GM18861 (cell line): ENCODE data around the gene TRABD2B.
"Not testable (repeated sequence)": the region's sequence is repeated elsewhere in the genome, so short reads cannot be mapped to it uniquely, and the experiment has no call there.

ENCODE experiments used
- ATAC-seq: cut with Tn5 transposase; IDR thresholded peaks from one replicate; pipeline ENCODE4 v1.9.1; 2021; ENCODE audit not compliant: unreplicated experiment

Gene TRABD2B

DNA sequence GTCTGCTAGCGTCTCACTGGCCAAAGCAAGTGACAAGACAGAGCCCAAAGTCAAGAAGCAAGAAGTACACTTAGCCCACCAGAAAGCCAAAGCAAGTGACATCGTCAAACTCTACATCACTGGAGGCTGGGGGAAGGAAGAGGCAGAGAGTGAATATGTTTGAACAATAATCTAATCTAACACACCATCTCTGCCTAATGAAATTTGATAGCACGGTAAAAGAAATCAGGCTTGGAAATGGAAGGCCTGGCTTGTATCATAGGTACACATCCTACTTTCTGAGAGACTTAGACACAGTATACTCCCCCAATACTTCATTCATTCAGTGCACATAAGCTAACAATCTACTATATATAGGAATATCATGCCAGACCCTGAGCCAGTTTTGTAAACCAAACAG is 26.3 kb downstream of the TRABD2B start:
- no peak for ATAC-seq

DNA sequence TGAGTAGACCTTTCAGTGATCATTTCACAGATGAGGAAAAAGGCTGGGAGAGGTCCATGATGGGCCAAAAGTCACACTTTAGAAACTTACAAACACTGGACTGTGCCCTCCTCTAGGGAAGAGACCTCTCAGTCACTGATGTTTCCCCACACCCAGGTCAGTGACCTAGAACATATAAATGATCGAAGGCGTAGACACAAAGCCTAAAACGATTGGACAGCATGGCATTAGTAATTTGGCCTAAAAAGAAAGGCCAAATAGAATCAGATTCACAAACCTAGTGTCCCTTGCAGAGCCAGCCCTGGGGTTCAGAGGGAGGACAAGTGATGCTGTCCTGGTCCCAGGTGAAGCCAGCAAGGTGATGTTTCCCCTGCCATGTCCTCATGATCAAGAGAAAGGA is 27.7 kb downstream of the TRABD2B start:
- no peak for ATAC-seq

GRCh38 chr1:47968556-47968888 is 28.7 kb downstream of the TRABD2B start:
- ATAC-seq: no peak

GRCh38 chr1:47967864-47968555 is 29.2 kb downstream of the TRABD2B start:
- no peak for ATAC-seq

DNA sequence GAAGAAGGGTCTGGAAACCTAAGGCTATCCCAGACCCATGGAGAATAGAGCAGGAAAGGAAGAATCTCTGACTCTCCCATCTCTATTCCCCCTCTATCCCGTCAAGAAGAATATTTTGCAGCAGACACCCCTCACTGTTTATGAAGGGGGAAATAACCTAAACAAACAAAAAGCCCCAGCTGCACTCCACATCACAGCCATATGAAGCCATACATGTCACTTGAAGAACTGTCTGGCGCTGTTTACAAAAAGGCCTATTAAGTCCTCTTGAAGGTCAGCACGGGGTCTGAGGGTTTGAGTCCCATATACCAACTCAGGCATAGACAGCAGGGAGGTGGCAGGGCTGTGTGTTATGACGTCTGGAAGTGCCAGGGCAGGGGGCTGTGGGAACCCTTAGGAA is 31.4 kb downstream of the TRABD2B start:
- no peak for ATAC-seq

DNA sequence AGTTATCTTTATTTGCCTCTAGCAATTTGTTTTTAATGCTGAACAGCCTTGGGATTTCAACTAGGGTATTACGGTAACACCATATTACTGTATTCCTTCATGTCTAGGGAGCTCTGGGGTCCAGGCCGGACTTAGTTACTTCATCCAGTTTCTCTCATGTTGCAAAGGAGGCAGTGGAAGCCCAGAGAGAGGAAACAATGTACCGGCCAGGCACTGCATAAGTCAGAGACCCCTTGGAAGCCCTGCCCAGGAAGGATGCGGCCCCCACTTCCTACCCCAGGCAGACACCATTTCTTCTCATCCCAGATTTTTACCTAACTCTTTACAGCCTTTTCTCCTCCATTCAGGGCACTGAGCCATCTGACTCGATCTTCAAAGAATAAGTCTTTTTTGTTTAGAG is 32.5 kb downstream of the TRABD2B start:
- ATAC-seq: no peak

DNA sequence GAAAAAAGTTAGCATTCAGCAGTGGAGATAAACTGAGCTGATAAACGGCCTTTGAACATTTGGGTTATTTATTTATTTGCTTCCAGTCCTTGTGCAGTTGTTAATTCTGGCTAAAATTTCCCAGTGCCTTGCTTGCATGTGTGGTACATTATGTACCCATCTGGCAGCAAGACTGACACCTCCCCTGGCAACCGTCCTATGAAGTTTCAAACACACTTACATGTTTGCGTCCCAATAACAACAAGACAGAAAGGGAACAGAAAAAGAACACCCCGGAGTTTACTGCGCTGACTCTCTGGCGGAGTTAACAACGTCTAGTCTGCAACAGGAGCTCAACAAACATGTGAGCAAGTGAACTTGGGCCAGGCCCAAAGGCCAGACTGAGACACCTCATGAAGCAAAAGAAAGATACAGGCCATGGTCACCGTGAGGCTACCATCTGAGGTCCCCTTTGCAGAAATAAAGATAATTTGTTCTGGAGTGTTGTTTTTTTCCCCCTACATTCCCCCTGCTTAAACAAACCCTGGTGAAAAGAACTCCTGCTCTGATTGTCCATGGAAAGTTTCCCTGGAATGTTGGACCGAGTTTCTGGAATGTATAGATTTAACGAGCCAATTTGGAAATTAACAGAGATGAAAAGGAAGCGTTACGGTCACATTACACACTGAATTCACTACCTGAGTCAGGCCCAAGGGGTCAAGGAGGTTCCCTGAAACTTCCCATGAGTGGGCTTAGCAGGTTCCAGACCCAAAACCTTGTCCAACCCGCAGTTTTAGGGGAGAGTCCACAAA is 33.4 kb downstream of the TRABD2B start:
- no peak for ATAC-seq

- ATAC-seq: no peak
Measured at GRCh38 chr1:47962750-47963492, 34.3 kb downstream of the TRABD2B start.

DNA sequence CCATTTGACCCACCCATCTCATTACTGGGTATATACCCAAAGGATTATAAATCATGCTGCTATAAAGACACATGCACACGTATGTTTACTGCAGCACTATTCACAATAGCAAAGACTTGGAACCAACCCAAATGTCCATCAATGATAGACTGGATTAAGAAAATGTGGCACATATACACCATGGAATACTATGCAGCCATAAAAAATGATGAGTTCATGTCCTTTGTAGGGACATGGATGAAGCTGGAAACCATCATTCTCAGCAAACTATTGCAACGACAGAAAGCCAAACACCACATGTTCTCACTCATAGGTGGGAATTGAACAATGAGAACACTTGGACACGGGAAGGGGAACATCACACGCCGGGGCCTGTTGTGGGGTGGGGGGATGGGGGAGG is 35.4 kb downstream of the TRABD2B start:
- ATAC-seq: not testable (repeated sequence)

- not testable (repeated sequence) for ATAC-seq
Measured at GRCh38 chr1:47956491-47956890, 40.7 kb downstream of the TRABD2B start.

DNA sequence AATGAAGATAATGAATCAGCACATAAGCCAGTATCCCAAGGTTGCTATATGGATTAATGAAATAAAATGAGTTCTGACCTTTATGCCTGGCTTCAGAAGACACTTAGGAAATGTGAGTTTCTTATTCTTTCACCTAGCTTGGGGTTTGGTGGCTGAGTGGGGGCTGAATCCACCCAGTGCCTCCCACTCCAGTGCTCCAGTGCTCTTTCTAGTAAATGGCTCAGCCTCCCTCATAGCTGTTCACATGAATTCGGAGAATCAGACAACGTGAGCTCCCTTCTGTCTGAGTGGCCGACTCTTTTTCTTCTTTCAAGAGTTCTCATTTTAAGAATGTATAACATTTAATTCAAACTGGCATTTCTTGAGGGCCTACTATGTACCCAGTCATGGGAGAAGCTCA is 43.5 kb downstream of the TRABD2B start:
- ATAC-seq: no peak

DNA sequence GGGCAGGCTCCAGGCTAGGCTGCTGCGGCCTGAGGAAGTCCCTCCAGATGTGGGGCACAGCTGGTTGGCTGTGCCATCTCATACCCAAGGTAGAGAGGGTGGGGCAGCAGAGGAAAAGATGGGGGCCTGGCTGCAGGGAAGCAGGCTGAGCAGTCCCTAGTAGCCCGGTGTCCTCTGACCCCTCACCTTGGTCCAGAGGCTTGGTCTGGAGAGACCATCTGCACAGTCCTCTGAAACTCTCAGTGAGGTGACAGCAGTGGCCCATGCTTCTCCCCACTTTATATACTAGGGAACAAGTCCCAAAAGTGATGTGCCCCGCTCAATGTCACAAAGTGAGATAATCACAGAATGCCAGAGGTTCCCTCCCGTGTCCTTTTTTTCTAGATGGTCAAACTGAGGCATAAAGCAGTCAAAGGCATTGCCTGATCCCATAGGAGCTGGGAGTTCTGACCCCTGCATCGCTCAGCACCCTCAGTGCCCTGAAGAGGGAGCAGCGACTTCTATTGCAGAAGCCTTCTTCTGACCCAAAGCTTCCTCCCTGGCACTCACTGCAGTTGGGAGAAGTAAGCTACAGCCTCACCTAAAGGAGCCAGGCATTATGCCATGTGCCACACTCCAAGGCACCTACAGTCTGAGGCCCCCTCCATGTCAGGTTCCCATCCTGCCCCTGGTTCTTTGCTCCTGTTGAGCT is 45.5 kb downstream of the TRABD2B start:
- ATAC-seq: no peak

DNA sequence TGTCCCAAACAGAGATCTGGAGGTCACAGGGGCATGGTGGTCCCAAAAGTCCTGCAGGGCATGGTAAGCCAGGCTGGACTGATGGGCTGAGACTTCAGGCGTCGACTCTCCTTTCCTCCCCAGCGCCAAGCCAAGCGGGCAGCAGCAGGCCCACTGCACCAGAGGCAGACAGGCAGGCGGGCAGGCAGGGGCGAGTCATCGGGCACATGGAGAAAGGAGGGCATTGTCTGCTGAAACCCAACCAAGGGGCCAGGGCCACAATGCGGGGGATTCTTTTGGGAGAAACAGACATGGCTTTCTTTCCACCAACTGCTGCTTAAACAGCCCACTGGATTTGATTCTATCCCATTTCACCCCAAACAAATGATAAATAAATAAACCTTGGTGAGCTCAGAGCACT is 46.2 kb downstream of the TRABD2B start:
- no peak for ATAC-seq

GRCh38 chr1:47950471-47950870 is 46.7 kb downstream of the TRABD2B start:
- ATAC-seq: no peak

GRCh38 chr1:47948126-47948525 is 49.1 kb downstream of the TRABD2B start:
- ATAC-seq: no peak

GRCh38 chr1:47947531-47947930 is 49.7 kb downstream of the TRABD2B start:
- ATAC-seq: no peak

GRCh38 chr1:47944561-47944960 is 52.6 kb downstream of the TRABD2B start:
- ATAC-seq: no peak

DNA sequence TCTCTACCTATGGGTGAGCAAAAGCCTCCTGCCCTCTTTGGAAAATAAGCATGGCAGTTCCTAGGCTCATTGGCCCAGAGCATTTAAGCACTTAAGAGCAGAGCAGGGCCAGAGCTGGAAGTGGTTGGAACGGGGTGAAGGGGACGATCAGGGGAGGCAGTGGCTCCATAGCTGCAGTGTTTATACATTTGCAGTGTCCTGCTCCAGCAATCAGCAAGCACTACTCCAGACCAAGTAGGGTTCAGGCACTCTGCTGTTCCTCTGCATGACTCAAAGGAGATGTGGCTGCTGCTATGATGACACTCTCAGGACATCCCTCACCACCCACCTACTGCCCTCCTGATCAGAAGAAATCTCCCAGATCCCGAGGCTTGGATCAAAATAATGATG is 55.0 kb downstream of the TRABD2B start:
- ATAC-seq: no peak

DNA sequence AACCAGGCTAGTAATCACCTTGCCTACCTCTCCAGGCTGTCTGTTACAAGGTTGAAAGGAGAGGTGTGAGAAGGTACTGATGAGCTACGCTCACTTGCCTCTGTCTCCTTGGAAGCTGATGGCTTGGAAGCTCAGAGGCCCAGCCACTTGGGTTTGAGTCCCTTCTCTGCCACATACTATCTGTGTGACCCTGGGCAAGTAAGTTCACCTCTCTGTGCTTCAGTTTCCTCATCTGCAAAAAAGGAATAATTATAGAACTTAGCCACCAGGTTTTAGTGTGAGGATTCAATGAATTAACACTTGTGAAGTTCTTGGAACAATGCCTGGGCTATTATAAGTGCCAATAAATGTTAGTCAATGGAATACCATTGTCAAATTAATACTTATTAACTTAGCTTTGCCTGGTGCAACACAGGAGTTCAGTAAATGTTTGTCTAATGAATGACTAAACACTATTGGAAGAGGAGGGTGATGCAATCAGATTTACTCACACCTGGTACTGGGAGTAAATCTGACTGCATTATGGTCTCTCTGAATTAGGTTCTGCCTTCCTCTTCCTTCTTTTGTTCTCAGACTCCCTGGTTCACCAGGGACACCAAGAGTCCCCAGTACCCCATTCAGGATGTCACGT is 55.5 kb downstream of the TRABD2B start:
- ATAC-seq: no peak

DNA sequence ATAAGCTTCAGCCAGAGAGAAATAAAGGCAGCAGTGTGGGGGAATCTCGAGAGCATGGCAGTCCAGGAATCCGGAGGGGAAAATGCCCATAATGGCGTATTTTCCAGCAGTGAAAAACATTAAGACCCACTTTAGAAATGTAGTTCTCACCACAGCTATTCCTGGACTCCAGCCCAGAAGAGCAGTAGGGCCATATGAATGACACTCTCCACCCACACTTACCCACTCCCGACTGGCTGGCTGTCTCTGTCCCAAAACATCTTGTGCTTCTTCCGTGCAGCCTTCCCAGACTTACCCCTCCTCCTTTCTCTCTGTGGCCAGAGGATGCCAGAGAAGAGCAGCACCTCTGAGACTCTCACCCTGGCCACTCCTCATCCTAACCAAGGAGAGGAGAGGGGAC is 56.4 kb downstream of the TRABD2B start:
- ATAC-seq: no peak

- ATAC-seq: no peak
Measured at GRCh38 chr1:47940326-47940725, 56.9 kb downstream of the TRABD2B start.
